SU-DHL-6 (cell line): ENCODE results near the gene SP140L.

Experiments used
- EZH2phosphoT487 ChIP-seq: fragments of 200-600 bp; sonication (generic), shearing (Covaris generic); conservative IDR thresholded peaks from 2 replicates; pipeline ENCODE4 v1.6.1; 2018; ENCODE audit warnings: mild to moderate bottlenecking, antibody characterized with exemption, low read length, moderate library complexity, mixed read lengths
- TF ChIP-seq, protein P1 (sequence below): fragments of 200-600 bp; sonication (generic); IDR thresholded peaks from one replicate; pipeline ENCODE4 v1.5.1; 2017; ENCODE audit warnings: antibody characterized with exemption, mild to moderate bottlenecking, low read length, moderate library complexity; ENCODE audit not compliant: insufficient read depth, poor library complexity, severe bottlenecking

DNA sequence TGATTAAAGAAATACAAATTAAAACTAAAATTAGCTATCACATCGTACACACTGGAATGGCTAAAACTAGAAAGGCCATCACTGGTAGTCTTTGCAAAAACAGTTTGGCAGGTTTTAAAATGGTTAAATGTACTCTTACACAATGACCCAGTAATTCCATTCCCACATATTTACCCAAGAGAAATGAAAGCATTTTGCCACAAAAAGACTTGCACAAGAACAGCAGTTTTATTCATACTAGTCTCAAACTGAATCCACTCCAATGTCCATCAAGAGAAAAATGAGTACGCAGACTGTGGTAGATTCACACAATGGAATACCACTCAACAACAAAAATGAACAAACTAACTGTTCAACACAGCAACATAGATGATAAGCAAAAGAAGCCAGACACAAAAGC, 29.1 kb downstream of the SP140L start:
- TF ChIP-seq, protein P1, sequence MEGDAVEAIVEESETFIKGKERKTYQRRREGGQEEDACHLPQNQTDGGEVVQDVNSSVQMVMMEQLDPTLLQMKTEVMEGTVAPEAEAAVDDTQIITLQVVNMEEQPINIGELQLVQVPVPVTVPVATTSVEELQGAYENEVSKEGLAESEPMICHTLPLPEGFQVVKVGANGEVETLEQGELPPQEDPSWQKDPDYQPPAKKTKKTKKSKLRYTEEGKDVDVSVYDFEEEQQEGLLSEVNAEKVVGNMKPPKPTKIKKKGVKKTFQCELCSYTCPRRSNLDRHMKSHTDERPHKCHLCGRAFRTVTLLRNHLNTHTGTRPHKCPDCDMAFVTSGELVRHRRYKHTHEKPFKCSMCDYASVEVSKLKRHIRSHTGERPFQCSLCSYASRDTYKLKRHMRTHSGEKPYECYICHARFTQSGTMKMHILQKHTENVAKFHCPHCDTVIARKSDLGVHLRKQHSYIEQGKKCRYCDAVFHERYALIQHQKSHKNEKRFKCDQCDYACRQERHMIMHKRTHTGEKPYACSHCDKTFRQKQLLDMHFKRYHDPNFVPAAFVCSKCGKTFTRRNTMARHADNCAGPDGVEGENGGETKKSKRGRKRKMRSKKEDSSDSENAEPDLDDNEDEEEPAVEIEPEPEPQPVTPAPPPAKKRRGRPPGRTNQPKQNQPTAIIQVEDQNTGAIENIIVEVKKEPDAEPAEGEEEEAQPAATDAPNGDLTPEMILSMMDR = no peak
- TF ChIP-seq EZH2phosphoT487 = no peak
